ENCODE measurements around the gene GDF2. TPM values are rescaled to one million over a fixed set of nuclear protein-coding genes. Genes with fewer than 3 reads are reported as not detected.

The GDF2 gene
- total RNA-seq, 1 experiment from 2014 or later, result not detected

DNA sequence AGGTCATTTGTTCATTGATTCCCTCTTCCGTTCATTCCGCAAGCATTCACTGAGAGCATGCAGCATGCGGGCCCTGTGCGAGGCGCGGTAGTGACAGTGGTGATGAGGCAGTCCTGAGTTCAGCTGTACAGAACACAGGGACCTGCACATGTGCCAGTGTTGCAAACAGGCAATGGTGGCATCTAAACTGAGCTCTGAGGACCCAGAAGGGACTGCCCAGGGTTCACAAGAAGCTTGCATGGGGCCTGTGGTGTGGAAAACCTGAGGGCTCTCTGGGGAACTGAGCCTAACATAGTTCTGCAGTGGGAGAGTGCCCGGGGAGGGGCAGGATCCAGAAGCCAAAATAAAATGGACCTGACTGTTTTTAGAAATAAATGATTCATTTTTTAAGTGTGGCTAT is 48.6 kb downstream of the GDF2 start:
- Histone ChIP-seq H4K20me1 (ENCODE audit: control insufficient read depth, insufficient read depth, insufficient read length) (no peaks in the 10 kb centered on the region), H3T11ph (ENCODE audit: low read length) (no peak overlapping the region), H3K9ac (ENCODE audit: extremely low read depth, insufficient read length, low read length) (no peak overlapping the region), H4K91ac (ENCODE audit: insufficient read length, low read depth, low read length) (no peak overlapping the region), H3K79me1 (ENCODE audit: insufficient read depth, low read depth, low read length, poor library complexity, severe bottlenecking) (no peaks in the 10 kb centered on the region), H2BK12ac (ENCODE audit: insufficient read length, low read depth, low read length) (no peak overlapping the region), H2BK15ac (ENCODE audit: low read depth, low read length) (no peak overlapping the region), H3K23ac (ENCODE audit: insufficient read length, low read depth, low read length) (no peak overlapping the region), H2AK5ac (ENCODE audit: insufficient read length, low read length) (no peak overlapping the region), H2AFZ (ENCODE audit: low read length) (no peak overlapping the region), H4K8ac (replicated peaks; ENCODE audit: insufficient read length, low read depth, low read length) (no peak overlapping the region), H3K4ac (ENCODE audit: low read depth, low read length) (no peak overlapping the region), H3K4me2 (ENCODE audit: insufficient read depth, insufficient read length, low read length) (no peak overlapping the region), H3K18ac (ENCODE audit: insufficient read length, low read depth, low read length) (no peak overlapping the region), H3K4me1 (ENCODE audit: insufficient read depth, low read length) (peaks cover 6% of the 10 kb centered on the region; the same call in 1 of the 2 replicates), H3K23me2 (ENCODE audit: insufficient read length, low read depth, low read length, poor library complexity, severe bottlenecking) (no peaks in the 10 kb centered on the region), H4K5ac (ENCODE audit: insufficient read length, low read depth, low read length) (no peak overlapping the region), H3K79me2 (ENCODE audit: insufficient read depth, low read length) (no peaks in the 10 kb centered on the region), H2BK20ac (ENCODE audit: low read depth, low read length, poor library complexity, severe bottlenecking) (no peak overlapping the region), H3K27me3 (ENCODE audit: insufficient read depth, low read length) (no peaks in the 10 kb centered on the region), H3K14ac (ENCODE audit: insufficient read depth, low read length) (no peak overlapping the region), H3K56ac (ENCODE audit: insufficient read length, low read depth, low read length) (no peak overlapping the region), H3K27ac (ENCODE audit: insufficient read length, low read depth, low read length) (no peak overlapping the region), H2BK5ac (ENCODE audit: insufficient read length, low read length) (no peak overlapping the region), H3K9me3 (ENCODE audit: control insufficient read depth, low read depth, low read length) (no peaks in the 10 kb centered on the region), H2BK120ac (ENCODE audit: low read depth, low read length, poor library complexity, severe bottlenecking) (no peak overlapping the region)
- peak; percentile 8 for DNase-seq
- peaks cover 12 to 19% of the 10 kb centered on the region in 2 experiments for H3K4me1 Mint-ChIP-seq
- H3K9me3 Mint-ChIP-seq, result no peaks in the 10 kb centered on the region
- no peak overlapping the region for H3K4me3 Mint-ChIP-seq
- H3K36me3 Mint-ChIP-seq (ENCODE audit: insufficient read depth in 1 of 3, low read depth in 3 of 3), result no peaks in the 10 kb centered on the region
- H3K27ac Mint-ChIP-seq, result no peak overlapping the region
- WGBS (ENCODE audit: extremely low coverage, insufficient read length, low lambda C conversion rate), result no CpG with 5 or more reads among the region's 7 CpGs
- H3K27me3 Mint-ChIP-seq (ENCODE audit: low read depth), result no peaks in the 10 kb centered on the region
- TF ChIP-seq, protein P1, sequence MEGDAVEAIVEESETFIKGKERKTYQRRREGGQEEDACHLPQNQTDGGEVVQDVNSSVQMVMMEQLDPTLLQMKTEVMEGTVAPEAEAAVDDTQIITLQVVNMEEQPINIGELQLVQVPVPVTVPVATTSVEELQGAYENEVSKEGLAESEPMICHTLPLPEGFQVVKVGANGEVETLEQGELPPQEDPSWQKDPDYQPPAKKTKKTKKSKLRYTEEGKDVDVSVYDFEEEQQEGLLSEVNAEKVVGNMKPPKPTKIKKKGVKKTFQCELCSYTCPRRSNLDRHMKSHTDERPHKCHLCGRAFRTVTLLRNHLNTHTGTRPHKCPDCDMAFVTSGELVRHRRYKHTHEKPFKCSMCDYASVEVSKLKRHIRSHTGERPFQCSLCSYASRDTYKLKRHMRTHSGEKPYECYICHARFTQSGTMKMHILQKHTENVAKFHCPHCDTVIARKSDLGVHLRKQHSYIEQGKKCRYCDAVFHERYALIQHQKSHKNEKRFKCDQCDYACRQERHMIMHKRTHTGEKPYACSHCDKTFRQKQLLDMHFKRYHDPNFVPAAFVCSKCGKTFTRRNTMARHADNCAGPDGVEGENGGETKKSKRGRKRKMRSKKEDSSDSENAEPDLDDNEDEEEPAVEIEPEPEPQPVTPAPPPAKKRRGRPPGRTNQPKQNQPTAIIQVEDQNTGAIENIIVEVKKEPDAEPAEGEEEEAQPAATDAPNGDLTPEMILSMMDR (conservative IDR thresholded peaks at IDR 0.05), result no peak
